Heart left ventricle (tissue), 16 donors: ENCODE data around the gene LRMDA. TPM values are rescaled to one million over a fixed set of nuclear protein-coding genes. Genes with fewer than 3 reads are reported as not detected.

Source experiments
- ATAC-seq, 4 donors: fragments of 200-7000 bp; cut with Tn5 transposase; one replicate each; pipeline ENCODE4 v1.9.1; 2020 to 2022; ENCODE audit warnings: moderate library complexity in 4 of 4, mild to moderate bottlenecking in 3 of 4, moderate number of reproducible peaks in 1 of 4
- DNase-seq, 5 donors: peaks; one replicate each; pipeline ENCODE4 v3.0.0-alpha.2; 2020
- H3K27ac ChIP-seq, 12 donors: fragments of 200-600 bp; sonication (generic) in 4 of 12; one replicate each; pipeline versions ENCODE4 v1.5.0 to v1.8.0; 2016 to 2022; ENCODE audit warnings: mild to moderate bottlenecking in 2 of 12
- H3K27me3 ChIP-seq, 9 donors: fragments of 200-600 bp; sonication (generic) in 2 of 9; one replicate each; pipeline versions ENCODE4 v1.5.1 to v1.8.0; 2016 to 2022; ENCODE audit warnings: mild to moderate bottlenecking in 3 of 9
- H3K36me3 ChIP-seq, 9 donors: fragments of 200-600 bp; sonication (generic) in 2 of 9; one replicate each; pipeline versions ENCODE4 v1.5.0 to v1.8.0; 2018 to 2022; ENCODE audit warnings: mild to moderate bottlenecking in 2 of 9
- H3K4me1 ChIP-seq, 12 donors: fragments of 200-600 bp; sonication (generic) in 4 of 12; one replicate each; pipeline versions ENCODE4 v1.5.0 to v1.8.0; 2016 to 2022; ENCODE audit warnings: mild to moderate bottlenecking in 3 of 12
- H3K4me3 ChIP-seq, 12 donors: fragments of 200-600 bp; sonication (generic) in 4 of 12; one replicate each; pipeline versions ENCODE4 v1.5.0 to v1.8.0; 2017 to 2022; ENCODE audit warnings: mild to moderate bottlenecking in 9 of 12, moderate library complexity in 4 of 12
- H3K9me3 ChIP-seq, 12 donors: fragments of 200-600 bp; sonication (generic) in 4 of 12; one replicate each; pipeline versions ENCODE4 v1.5.0 to v1.8.0; 2016 to 2022; ENCODE audit warnings: mild to moderate bottlenecking in 1 of 12
- POLR2A ChIP-seq, 2 donors: fragments of 450-650 bp; IDR thresholded peaks; one replicate each; pipeline ENCODE4 v1.6.1; 2017; ENCODE audit warnings: antibody characterized with exemption in 2 of 2, mild to moderate bottlenecking in 2 of 2, moderate library complexity in 2 of 2
- WGBS, 4 donors: extraction: QIAGEN DNeasy Blood & Tissue Kit in 2 of 4; methylation state at CpG; one replicate each; pipeline versions ENCODE4 v1.1.5 to v1.1.7; 2013 to 2018; 5-methylcytosine and 5-hydroxymethylcytosine counted together
- intact Hi-C, 10 donors: fragments of 100-400 bp; cut with DNase I; formaldehyde crosslinking; loops; one replicate each; pipeline versions ENCODE4 v1.11.1 to v1.14.2; 2022
- polyA plus RNA-seq, 2 donors: library from polyadenylated mRNA; stranded (reverse); fragments of 200-250 nt; gene quantifications; one replicate each; pipeline ENCODE4 v1.2.3, GENCODE V29; 2013
- total RNA-seq, 9 donors: library from RNA; depleted of rRNA in 2 of 9; stranded (reverse); fragments of >200 nt in 2 of 9; fragmentation: NEBNext Ultra II Directional in 3 of 9; extraction: Animal tissue kit (Norgen Biotek cat#: 25700) in 3 of 9; gene quantifications; one replicate each; pipeline versions ENCODE4 v1.1.0 to v1.2.4, GENCODE V29; 2016 to 2023
- TF ChIP-seq, protein P1 (sequence below), 12 donors: fragments of 200-600 bp; sonication (generic) in 4 of 12; IDR thresholded peaks; one replicate each; pipeline versions ENCODE4 v1.5.0 to v1.8.0; 2018 to 2022; ENCODE audit warnings: antibody characterized with exemption in 12 of 12, mild to moderate bottlenecking in 5 of 12
- donor health status: ischemic (EF 13 %, LVEDD 7.1; RV severe dilation, severe dysfunction).
- donor health status: healthy with polysubstance abuse.
- donor health status: DM: no; HTN: yes; CAD: no.
- donor health status: DM: no; HTN: no; CAD: no.
- donor health status: ischemic (EF 25% LVEDD 6.9; RV normal size, moderate dysfunction).
- donor health status: ischemic (EF 25% LVEDD 5.7; RV mildly dilated, moderate dysfunction).
- donor health status: healthy.
- donor health status: DM: yes; HTN: yes; CAD: no.
- donor health status: ischemic (EF 35%, LVEDD 5.7; RV mildly dilated, moderate dysfunction).
- donor health status: nonischemic (EF 11% LVEDD 7.7; RV severe dilation, severe dysfunction).
- donor health status: DM: yes; HTN: yes; CAD: no.
- donor health status: PGD.
- donor health status: ischemic (EF 29% LVEDD 5.4; RV normal size, mild dysfunction).
- donor health status: nonischemic (EF 23%, LVEDD 6.1; RV moderate dilation, normal function).

LRMDA gene
- total and polyA plus RNA-seq, 11 donors, result 2.4 to 34.4 (median 14.9) TPM

DNA sequence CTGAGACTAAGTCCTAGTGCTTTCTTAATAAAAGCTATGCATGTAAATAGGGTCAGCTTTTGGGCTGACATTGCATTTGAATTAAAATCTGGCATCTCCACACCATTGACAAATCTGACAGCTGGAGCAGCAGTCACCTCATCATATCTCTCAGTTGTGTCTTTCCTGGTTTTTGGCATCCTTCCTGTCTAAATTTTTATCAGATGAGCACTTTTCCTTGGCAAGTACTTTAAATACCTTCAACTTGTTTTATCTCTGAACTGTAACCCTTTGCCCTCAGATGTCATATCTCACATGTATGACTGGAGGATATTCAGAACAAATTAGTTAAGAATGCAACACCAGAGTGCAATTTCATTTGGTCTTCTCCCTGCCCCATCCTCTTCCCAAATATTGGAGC is 1066.2 kb downstream of the LRMDA start:
- no peak overlapping the region for H3K27ac ChIP-seq
- intact Hi-C loops, result no loop called here

DNA sequence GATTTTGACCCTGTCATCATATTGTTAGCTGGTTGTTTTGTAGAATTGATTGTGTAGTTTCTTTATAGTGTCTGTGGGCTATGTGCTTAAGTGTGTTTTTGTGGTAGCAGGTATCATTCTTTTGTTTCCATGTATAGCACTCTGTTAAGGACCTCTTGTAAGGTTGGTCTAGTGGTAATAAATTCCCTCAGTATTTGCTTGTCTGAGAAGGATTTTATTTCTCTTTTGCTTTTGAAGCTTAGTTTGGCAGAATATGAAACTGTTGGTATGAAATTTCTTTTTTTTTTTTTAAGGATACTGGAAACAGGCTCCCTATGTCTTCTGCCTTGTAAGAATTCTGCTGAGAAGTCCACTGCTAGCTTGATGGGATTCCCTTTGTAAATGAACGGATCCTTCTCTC is 1073.4 kb downstream of the LRMDA start:
- Histone ChIP-seq H3K4me1 (no peaks in the 10 kb centered on the region), H3K36me3 (no peaks in the 10 kb centered on the region), H3K9me3 (peaks cover 0 to 59% (median 10%) of the 10 kb centered on the region in 12 donors), H3K4me3 (no peak overlapping the region), H3K27me3 (no peaks in the 10 kb centered on the region), H3K27ac (no peak overlapping the region)
- no peak for TF ChIP-seq POLR2A (IDR thresholded peaks at IDR 0.05)
- TF ChIP-seq, protein P1, sequence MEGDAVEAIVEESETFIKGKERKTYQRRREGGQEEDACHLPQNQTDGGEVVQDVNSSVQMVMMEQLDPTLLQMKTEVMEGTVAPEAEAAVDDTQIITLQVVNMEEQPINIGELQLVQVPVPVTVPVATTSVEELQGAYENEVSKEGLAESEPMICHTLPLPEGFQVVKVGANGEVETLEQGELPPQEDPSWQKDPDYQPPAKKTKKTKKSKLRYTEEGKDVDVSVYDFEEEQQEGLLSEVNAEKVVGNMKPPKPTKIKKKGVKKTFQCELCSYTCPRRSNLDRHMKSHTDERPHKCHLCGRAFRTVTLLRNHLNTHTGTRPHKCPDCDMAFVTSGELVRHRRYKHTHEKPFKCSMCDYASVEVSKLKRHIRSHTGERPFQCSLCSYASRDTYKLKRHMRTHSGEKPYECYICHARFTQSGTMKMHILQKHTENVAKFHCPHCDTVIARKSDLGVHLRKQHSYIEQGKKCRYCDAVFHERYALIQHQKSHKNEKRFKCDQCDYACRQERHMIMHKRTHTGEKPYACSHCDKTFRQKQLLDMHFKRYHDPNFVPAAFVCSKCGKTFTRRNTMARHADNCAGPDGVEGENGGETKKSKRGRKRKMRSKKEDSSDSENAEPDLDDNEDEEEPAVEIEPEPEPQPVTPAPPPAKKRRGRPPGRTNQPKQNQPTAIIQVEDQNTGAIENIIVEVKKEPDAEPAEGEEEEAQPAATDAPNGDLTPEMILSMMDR (IDR thresholded peaks at IDR 0.05), result no peak
- DNase-seq (no peak), ATAC-seq (no peak)
- intact Hi-C loops, result no loop called here
- 88 to 94% (median 94%) methylated on average over 1 of the region's 1 CpG for WGBS, 4 donors

More for the DNA sequence above, 1066.2 kb downstream of the LRMDA start:
- ATAC-seq (no peak), DNase-seq (no peak)
- TF ChIP-seq POLR2A (IDR thresholded peaks at IDR 0.05), result no peak
- TF ChIP-seq, protein P1 (IDR thresholded peaks at IDR 0.05), result no peak
- no peaks in the 10 kb centered on the region for H3K27me3 ChIP-seq
- H3K36me3 ChIP-seq, result no peaks in the 10 kb centered on the region
- peaks cover 0 to 47% (median 11%) of the 10 kb centered on the region in 12 donors for H3K9me3 ChIP-seq
- no peaks in the 10 kb centered on the region for H3K4me1 ChIP-seq
- no peak overlapping the region for H3K4me3 ChIP-seq

DNA sequence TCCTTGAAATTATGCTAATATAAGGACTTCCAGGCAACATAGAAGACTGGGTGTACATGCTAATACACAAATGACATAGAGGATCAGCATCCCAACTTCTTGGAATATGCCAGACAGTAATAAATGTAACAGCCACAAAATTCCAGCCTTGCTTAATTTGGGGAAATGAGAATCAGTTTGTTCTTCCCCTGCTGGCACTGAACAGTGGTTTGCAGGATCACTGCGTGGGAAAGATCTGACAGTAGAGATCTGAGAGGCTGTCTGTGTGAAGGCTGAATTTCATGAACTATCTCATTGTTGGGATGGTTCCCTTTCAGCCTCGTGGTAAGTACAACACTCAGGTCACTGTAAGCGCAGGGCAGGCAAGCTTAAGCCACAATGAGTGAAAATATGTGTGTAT is 1078.0 kb downstream of the LRMDA start:
- DNase-seq, result no peak
- H3K36me3 ChIP-seq, result no peaks in the 10 kb centered on the region
- H3K9me3 ChIP-seq, result peaks cover 0 to 32% (median 9%) of the 10 kb centered on the region in 12 donors
- no peaks in the 10 kb centered on the region for H3K4me1 ChIP-seq
- 63 to 72% (median 67%) methylated on average over 3 of the region's 3 CpGs for WGBS, 4 donors
- H3K4me3 ChIP-seq, result no peak overlapping the region
- TF ChIP-seq POLR2A (IDR thresholded peaks at IDR 0.05), result no peak
- TF ChIP-seq, protein P1 (IDR thresholded peaks at IDR 0.05), result no peak
- no peaks in the 10 kb centered on the region for H3K27me3 ChIP-seq
- ATAC-seq, result no peak
- intact Hi-C loops, result no loop called here
- H3K27ac ChIP-seq, result no peak overlapping the region

DNA sequence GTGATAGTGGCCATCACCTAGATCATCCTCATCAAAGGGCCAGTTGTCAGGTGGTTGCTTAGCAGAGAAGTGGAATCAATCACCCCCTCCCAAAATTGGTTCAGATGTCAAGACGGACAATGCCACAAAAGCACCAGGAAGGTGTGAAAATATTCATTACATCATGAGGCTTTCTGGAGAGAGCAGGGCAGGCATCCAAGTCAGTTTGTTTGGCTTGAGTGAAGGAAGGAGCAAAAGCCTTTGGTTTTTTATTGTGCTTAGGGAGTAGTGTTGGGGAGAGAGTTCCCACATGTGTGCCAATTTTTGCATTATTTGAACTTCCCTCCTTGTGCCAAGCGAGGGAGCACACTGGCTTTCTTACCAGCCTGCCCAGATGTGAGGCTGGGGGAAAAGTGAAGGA is 1082.9 kb downstream of the LRMDA start:
- Histone ChIP-seq H3K9me3 (no peaks in the 10 kb centered on the region), H3K36me3 (no peaks in the 10 kb centered on the region), H3K27ac (no peak overlapping the region), H3K4me3 (no peak overlapping the region), H3K27me3 (no peaks in the 10 kb centered on the region), H3K4me1 (no peaks in the 10 kb centered on the region)
- ATAC-seq, result no peak
- WGBS, 4 donors, result 78 to 85% (median 81%) methylated on average over 2 of the region's 2 CpGs
- DNase-seq, result no peak
- TF ChIP-seq, protein P1 (IDR thresholded peaks at IDR 0.05), result no peak
- TF ChIP-seq POLR2A (IDR thresholded peaks at IDR 0.05), result no peak
- intact Hi-C loops, result no loop called here
